Psoas muscle (tissue), 8 donors: Measurements from ENCODE around the gene GET4. TPM values are rescaled to one million over a fixed set of nuclear protein-coding genes. Genes with fewer than 3 reads are reported as not detected.

Source experiments
- ATAC-seq, 4 donors: fragments of 200-7000 bp; cut with Tn5 transposase; one replicate each; pipeline ENCODE4 v1.9.1; 2020; ENCODE audit warnings: moderate library complexity in 3 of 4, mild to moderate bottlenecking in 2 of 4
- DNase-seq, 2 donors: peaks; one replicate each; pipeline ENCODE4 v3.0.0-alpha.2; 2020
- H3K27ac ChIP-seq: fragments of 200-600 bp; one replicate; pipeline ENCODE4 v1.8.0; 2022
- H3K27me3 ChIP-seq, 3 donors: fragments of 200-600 bp in 1 of 3; one replicate each; pipeline versions ENCODE4 v1.6.1 to v1.8.0; 2013 to 2022; ENCODE audit warnings: low read length in 2 of 3, mild to moderate bottlenecking in 2 of 3, moderate library complexity in 1 of 3; ENCODE audit not compliant: insufficient read depth in 3 of 3
- H3K36me3 ChIP-seq, 2 donors: fragments of 200-600 bp in 1 of 2; one replicate each; pipeline versions ENCODE4 v1.6.1 to v1.8.0; 2013 to 2022; ENCODE audit warnings: low read depth in 1 of 2, mild to moderate bottlenecking in 1 of 2, moderate library complexity in 1 of 2; ENCODE audit not compliant: insufficient read depth in 1 of 2
- H3K4me1 ChIP-seq: fragments of 200-600 bp; one replicate; pipeline ENCODE4 v1.8.0; 2022
- H3K4me3 ChIP-seq: fragments of 200-600 bp; one replicate; pipeline ENCODE4 v1.8.0; 2022; ENCODE audit warnings: mild to moderate bottlenecking
- H3K9me3 ChIP-seq: fragments of 200-600 bp; one replicate; pipeline ENCODE4 v1.8.0; 2022
- CTCF ChIP-seq: fragments of 200-600 bp; IDR thresholded peaks from one replicate; pipeline ENCODE4 v1.8.0; 2022; ENCODE audit warnings: antibody characterized with exemption
- WGBS, 3 donors: extraction: QIAGEN DNeasy Blood & Tissue Kit; methylation state at CpG; one replicate each; pipeline versions ENCODE4 v1.1.6 to v1.1.7; 2013; 5-methylcytosine and 5-hydroxymethylcytosine counted together
- intact Hi-C, 2 donors: fragments of 100-400 bp; cut with DNase I; formaldehyde crosslinking; loops; one replicate each; pipeline versions ENCODE4 v1.11.0 to v1.14.2; 2022
- polyA plus RNA-seq, 3 donors: library from polyadenylated mRNA; stranded (reverse); fragments of 200-250 nt; gene quantifications; one replicate each; pipeline ENCODE4 v1.2.3, GENCODE V29; 2013
- total RNA-seq, 4 donors: library from RNA; stranded (reverse); fragmentation: NEBNext Ultra II Directional in 2 of 4; extraction: Animal tissue kit (Norgen Biotek cat#: 25700) in 2 of 4; gene quantifications; one replicate each; pipeline versions ENCODE4 v1.2.1 to v1.2.4, GENCODE V29; 2021 to 2023
- donor health status: healthy with polysubstance abuse.
- donor health status: DM: no; HTN: no; CAD: no; lungs with moderate emphysema.
- donor health status: Bipolar disorder and iron deficiency.
- donor health status: healthy.
- donor health status: DM: yes; HTN: yes; CAD: no.
- donor health status: DM: no; HTN: no; CAD: no.
- donor health status: DM: no; HTN: no; CAD: no.
- donor health status: DM: yes; HTN: yes; CAD: no.

The GET4 gene
- total and polyA plus RNA-seq, 7 donors = 27.3 to 51.1 (median 36.8) TPM

- H3K9me3 ChIP-seq = no peaks in the 10 kb centered on the region
- no peaks in the 10 kb centered on the region for H3K27me3 ChIP-seq
- DNase-seq (peak in 1 of 2 donors; percentile 44), ATAC-seq (no peak)
- no peak overlapping the region for H3K4me3 ChIP-seq
- peaks cover 0 to 16% of the 10 kb centered on the region in 2 donors for H3K36me3 ChIP-seq
- peak overlapping the region; percentile 72 for H3K27ac ChIP-seq
- TF ChIP-seq CTCF = no peak
- intact Hi-C loops = no loop called here
- peaks cover 69% of the 10 kb centered on the region for H3K4me1 ChIP-seq
- WGBS, 3 donors = 86 to 89% (median 88%) methylated on average over 34 to 37 of the region's 37 CpGs
These were observed 6.1 kb downstream of the GET4 start for GRCh38 chr7:882336-883035.

GRCh38 chr7:883055-884021 is 7.0 kb downstream of the GET4 start:
- DNase-seq = peak; percentile 31 to 64
- WGBS, 3 donors = 64 to 74% (median 67%) methylated on average over 48 to 50 of the region's 50 CpGs
- peak overlapping the region; percentile 72 for H3K27ac ChIP-seq

GRCh38 chr7:884191-885003 is 8.0 kb downstream of the GET4 start:
- DNase-seq (peak; percentile 34 to 65), ATAC-seq (peak in 1 of 4 donors; percentile 2)
- H3K36me3 ChIP-seq = peaks cover 0 to 35% of the 10 kb centered on the region in 2 donors
- H3K9me3 ChIP-seq = no peaks in the 10 kb centered on the region
- peaks cover 56% of the 10 kb centered on the region for H3K4me1 ChIP-seq
- H3K4me3 ChIP-seq = no peak overlapping the region
- TF ChIP-seq CTCF = no peak
- intact Hi-C loops = no loop called here
- H3K27ac ChIP-seq = peak overlapping the region; percentile 72
- H3K27me3 ChIP-seq = no peaks in the 10 kb centered on the region
- 84 to 88% (median 86%) methylated on average over 28 to 31 of the region's 31 CpGs for WGBS, 3 donors

More at GRCh38 chr7:883055-884021, 7.0 kb downstream of the GET4 start:
- no peaks in the 10 kb centered on the region for H3K9me3 ChIP-seq
- H3K4me3 ChIP-seq = peak overlapping the region; percentile 12
- no peaks in the 10 kb centered on the region for H3K27me3 ChIP-seq
- peaks cover 67% of the 10 kb centered on the region for H3K4me1 ChIP-seq
- H3K36me3 ChIP-seq = peaks cover 0 to 24% of the 10 kb centered on the region in 2 donors
- no peak for TF ChIP-seq CTCF
- intact Hi-C loops = no loop called here
- peak; percentile 6 to 36 (median 22) for ATAC-seq

GRCh38 chr7:885261-885892 is 9.0 kb downstream of the GET4 start:
- no peaks in the 10 kb centered on the region for H3K9me3 ChIP-seq
- TF ChIP-seq CTCF = no peak
- H3K36me3 ChIP-seq = peaks cover 0 to 35% of the 10 kb centered on the region in 2 donors
- no peak overlapping the region for H3K27ac ChIP-seq
- no peak for ATAC-seq
- H3K27me3 ChIP-seq = no peaks in the 10 kb centered on the region
- intact Hi-C loops = no loop called here
- 75 to 88% (median 82%) methylated on average over 24 to 25 of the region's 25 CpGs for WGBS, 3 donors
- peak; percentile 19 to 57 for DNase-seq
- no peak overlapping the region for H3K4me3 ChIP-seq
- peaks cover 48% of the 10 kb centered on the region for H3K4me1 ChIP-seq
